ENCODE results near the gene ALDOC.
"Not testable (repeated sequence)": the region's sequence is repeated elsewhere in the genome, so short reads cannot be mapped to it uniquely, and the experiment has no call there.

The ALDOC gene

DNA sequence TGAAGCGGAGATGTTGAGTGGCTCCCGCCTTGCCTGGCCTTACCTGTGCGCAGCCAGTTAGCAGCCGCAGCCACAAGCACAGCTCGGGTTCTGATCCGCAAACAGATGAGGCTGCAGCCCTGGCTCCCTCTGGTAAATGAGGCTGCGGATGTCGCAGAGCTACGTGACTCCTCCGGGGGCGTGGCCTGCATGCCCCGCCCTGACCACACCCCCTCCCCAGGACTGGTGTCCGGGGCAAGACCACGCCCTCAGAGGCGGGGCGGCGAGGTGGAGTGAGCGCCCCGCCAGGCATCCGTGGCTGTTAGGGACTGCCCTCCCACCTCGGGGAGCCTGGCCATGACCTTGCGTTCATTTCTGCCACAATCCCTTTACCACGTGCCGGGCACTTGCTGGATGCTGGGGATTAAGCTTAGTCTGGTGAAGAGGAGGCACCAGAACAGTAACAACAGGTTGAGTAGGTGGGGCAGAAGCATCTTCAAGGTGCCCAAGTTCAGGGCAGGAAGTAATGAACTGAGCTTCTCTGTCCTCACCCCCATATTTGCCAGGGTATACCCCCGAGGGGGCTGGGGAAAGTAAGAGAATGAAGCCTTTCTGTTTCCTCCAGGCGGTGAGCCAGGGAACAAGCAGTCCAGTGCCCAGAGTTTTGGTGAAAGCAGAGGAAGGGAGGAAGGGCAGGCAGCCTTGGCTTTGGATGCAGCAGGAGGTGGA lies at the start of gene ALDOC:
Gene ALDOC (minus strand): TSS at position 138 of the 708 bp plus-strand sequence. CDS start 1,363 bp downstream, outside the sequence.
- in situ Hi-C loops (cut with MboI; ENCODE audit: low sequenced_read_pairs), result no loop called here

DNA sequence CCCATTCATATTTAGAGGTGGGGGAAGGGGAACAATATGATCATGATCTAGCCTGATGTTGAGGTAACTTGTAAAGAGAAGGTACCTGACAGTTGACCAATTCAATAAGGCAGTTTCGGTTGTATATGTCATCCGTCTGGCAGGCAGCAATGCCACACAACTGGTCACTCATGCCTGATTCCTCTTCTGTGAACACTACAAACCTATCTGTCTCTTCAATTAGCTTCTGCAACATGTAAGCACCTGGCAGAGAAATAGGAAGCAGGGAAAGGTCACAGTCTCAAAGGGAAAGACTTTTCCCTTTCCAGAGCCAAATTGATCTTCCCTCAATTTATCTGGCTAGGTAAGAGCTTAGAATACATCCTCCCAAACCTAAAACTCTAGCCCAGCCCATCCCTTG lies 47.5 kb upstream of the ALDOC start:
- in situ Hi-C loops (cut with MboI; ENCODE audit: low sequenced_read_pairs), result no loop called here

DNA sequence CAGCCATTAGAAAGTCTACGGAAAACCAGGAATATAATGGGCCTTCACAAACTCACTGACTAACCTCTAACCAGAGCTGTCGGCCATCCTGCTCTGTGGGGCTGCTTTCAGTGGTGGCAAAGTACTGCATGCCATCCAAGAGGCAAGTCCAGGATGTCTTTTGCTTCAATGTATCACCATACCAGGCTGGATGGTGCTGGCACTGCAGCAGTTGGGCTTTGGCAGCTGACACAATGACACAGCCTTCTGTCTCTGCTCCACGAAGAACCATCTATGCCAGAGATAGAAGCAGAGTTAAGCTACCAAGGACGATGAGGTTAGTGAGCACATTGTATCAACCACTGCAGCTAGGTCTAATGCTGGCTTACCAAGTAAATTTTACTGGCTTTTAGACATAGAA lies 47.0 kb upstream of the ALDOC start:
- in situ Hi-C loops (cut with MboI; ENCODE audit: low sequenced_read_pairs), result no loop called here

DNA sequence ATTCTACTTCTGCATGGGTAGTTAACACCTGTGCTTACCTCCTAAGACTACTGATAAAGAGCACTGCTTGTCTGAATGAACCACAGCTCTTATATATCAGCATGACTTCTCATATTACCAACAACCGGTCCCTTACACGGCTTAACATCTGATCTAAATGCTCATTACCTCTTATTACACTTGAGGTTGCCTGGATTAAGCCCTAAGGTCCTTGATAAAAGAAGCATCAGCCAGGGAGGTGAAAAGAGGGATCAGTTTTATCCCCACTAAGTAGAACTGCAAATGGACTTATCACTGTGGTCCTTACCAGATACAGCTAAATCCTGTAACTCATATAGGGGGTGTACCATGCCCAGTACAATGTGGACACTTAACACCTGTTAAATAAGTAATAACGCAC lies 45.5 kb upstream of the ALDOC start:
- in situ Hi-C loops (cut with MboI; ENCODE audit: low sequenced_read_pairs), result no loop called here

DNA sequence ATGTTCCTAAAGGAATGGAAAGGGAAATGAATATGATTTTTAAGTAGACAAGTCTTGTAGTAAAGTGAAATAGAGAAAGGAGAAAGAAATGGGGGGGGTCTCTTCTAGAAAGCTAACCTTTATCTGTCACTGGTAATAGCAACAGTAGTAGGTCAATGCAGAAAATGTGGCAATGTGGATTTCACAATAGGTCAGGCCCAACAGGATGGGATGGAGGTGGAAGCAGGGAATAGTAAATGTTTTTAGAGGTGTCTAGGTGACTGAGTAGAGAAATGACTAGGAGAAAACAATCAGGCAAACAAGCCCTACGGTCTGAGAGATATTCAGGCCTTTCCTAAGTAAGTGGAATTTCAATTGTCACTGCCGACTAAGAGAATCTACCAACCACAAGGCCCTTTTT lies 43.3 kb upstream of the ALDOC start:
- in situ Hi-C loops (cut with MboI; ENCODE audit: low sequenced_read_pairs), result no loop called here

DNA sequence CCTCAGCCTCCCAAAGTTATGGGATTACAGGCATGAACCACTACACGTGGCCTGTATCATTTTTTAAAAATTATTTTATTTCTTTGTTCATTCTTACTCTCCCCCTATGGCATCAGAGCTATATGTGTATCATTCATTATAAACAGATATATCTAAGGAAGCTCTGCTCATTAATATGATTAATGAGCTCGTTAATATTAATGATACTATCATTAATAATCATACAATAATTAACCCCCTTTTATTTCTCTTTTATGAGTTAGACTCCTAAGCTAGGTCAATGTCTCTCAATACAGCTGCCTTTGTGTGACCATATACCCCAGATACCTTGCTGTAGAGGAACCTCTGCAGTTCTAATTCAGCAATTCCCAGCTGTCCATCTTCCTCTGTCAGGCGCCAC lies 41.8 kb upstream of the ALDOC start:
- in situ Hi-C loops (cut with MboI; ENCODE audit: low sequenced_read_pairs), result no loop called here

DNA sequence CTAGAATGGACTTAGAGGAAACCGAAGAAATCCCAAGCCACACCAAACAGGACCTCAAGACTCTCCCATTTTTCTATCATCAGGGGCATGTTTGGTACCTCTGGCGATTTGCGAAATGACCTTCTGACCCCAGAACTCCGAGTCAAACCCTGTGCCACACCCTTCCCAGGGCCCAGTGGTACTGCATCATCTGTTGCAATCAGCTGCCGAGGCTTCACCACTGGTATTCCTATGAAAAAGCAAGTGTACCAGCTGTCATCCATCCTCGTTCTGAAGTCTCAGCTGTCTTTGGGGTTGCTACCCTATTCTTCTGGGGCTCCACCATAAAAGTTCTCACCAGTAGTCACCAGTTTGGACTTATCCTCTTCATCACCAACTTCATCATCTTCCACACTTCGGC lies 39.6 kb upstream of the ALDOC start:
- in situ Hi-C loops (cut with MboI; ENCODE audit: low sequenced_read_pairs), result no loop called here

DNA sequence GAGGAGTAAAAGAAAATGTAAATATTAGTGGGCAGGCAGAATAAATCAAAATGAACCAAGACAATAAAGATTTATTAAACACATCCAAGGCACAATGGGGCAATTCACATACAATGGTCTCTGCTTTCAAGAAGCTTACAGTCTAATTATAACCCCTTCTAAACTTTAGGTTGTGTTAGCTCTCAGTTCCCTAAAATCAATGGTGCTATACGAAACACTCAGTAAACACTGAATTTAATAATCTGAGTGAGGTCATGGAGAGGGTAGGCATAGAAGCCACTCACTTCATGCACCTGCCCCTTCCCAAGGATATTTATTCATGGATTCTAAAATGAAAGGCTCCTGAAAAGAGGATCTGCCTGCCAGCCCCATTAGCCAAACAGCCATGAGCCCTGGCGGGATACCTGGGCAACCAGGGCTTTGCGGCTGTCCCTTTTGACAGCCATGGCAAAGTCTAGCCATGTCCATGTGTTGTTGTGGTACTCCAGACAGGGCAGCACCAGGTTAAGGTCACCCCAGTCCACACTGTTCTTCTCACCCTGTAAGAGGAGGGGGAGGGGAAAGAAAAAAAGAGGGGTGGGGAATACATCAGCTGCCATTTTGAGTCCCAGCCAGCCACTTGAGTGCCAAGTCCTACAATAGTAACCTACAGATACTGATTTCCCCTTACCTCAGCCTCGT lies 38.7 kb upstream of the ALDOC start:
- in situ Hi-C loops (cut with MboI; ENCODE audit: low sequenced_read_pairs), result no loop called here

DNA sequence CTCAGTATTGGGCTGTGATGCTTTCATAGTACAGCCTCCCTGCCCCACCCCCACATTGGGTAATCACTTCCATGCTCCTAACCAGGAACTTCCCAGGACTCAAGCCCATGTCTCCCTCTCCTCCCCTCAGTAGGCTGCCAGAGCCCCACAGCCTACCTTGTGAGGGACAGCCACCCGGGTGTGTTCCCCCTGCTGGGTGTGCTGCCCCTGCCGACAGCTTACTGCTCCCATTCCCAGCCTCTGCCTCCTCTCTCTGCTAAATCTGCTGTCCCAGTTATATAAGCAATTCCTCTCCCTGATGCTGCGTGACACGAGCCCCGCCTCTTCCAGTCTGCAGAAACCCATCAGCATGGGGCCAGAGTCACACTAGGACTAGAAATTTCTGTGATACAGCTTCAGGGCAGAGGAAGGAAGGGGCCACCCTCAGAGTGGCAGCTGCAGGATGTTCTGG lies 37.3 kb upstream of the ALDOC start, which contains the start of gene RSKR:
Gene RSKR (minus strand): TSS at position 255 of the 451 bp plus-strand sequence. CDS start 24 bp downstream, at position 231.
- in situ Hi-C loops (cut with MboI; ENCODE audit: low sequenced_read_pairs), result no loop called here

DNA sequence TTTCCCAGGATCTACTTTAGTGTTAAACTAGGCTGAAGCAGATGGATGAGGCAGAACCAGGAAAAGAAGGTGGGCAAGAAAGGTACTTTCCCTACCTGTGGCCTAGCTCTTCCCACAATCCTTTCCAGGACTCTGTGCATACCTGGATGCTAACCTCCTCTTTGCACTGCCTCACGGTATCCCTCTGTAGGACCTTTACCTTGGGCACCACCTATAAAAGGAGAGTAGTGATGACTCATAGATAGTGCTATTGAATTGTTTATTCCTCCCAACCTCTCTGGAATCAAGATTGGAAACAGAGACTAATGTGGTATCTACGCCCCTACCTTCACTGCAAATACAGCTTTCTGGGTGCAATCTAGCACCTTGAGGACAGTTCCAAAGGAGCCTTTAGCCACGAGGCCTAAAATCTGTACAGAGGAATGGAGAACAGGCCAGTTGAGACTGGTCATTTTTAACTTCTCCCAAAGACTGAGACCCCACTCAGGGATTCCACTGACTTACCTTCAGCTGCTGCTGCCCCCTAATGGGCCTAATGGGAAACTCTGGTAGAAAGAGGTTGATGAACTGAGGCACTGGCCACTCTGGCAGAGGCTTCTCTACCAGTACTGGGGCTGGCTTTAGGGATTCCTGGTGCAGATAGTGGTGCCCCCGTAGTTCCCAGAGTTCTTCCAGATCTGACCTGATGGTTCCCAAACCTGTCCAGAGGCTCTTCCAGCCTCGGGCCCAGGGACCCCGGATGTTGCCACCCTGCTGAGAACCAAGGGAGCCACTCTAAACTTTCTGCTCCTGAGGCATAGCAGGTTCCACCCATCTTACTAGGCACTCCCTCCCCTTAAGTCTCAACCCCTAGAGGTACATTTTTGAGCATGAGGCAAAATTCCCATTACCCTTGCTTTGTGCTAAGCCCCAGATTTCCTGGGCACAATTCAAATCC lies 36.5 kb upstream of the ALDOC start:
- in situ Hi-C loops (cut with MboI; ENCODE audit: low sequenced_read_pairs), result no loop called here

DNA sequence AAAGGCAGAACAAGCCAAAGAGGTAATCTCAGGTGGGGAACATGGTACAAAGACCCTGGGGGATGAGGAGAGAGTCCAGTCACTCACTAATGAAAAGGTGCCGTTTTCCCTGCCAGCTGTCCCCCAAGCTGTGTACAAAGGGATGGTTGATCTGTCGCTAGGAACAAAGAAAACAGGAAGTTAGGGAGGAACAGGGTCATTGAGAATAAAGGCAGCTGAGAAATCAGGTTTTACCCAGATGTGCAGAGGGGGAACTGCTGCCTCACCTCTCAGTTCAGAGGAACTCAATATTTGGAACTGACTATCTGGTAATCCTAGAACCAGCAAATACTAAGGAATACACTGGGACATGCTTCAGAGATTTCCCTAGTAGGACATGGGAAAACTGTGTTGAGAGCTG lies 35.8 kb upstream of the ALDOC start:
- in situ Hi-C loops (cut with MboI; ENCODE audit: low sequenced_read_pairs), result no loop called here

DNA sequence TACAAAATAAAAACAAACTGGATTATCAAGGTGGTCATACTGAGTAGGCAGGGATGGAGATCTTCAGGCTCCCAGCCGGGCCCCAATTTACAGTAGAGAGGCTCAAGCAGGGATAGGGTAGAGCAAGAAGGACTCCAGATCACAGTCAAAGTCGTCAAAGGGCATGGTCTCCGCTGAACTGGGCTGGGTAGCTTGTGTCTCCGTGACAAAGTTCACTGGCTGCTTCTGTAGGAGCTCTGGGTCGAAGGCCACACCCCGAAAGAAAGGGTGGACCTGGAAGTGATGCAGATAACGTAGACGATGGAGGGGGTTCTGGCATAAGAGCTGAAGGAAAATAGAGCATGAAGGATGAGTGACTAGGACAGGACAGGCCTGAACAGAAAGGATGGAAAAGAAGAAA lies 33.7 kb upstream of the ALDOC start:
- in situ Hi-C loops (cut with MboI; ENCODE audit: low sequenced_read_pairs), result no loop called here

DNA sequence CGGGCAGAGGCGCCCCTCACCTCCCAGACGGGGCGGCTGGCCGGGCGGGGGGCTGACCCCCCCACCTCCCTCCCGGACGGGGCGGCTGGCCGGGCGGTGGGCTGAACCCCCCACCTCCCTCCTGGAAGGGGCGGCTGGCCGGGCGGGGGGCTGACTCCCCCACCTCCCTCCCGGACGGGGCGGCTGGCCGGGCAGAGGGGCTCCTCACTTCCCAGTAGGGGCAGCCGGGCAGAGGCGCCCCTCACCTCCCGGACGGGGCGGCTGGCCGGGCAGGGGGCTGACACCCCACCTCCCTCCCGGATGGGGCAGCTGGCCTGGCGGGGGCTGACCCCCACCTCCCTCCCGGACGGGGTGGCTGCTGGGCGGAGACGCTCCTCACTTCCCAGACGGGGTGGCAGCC lies 27.3 kb upstream of the ALDOC start:
- in situ Hi-C loops (cut with MboI; ENCODE audit: low sequenced_read_pairs), result not testable (repeated sequence)

DNA sequence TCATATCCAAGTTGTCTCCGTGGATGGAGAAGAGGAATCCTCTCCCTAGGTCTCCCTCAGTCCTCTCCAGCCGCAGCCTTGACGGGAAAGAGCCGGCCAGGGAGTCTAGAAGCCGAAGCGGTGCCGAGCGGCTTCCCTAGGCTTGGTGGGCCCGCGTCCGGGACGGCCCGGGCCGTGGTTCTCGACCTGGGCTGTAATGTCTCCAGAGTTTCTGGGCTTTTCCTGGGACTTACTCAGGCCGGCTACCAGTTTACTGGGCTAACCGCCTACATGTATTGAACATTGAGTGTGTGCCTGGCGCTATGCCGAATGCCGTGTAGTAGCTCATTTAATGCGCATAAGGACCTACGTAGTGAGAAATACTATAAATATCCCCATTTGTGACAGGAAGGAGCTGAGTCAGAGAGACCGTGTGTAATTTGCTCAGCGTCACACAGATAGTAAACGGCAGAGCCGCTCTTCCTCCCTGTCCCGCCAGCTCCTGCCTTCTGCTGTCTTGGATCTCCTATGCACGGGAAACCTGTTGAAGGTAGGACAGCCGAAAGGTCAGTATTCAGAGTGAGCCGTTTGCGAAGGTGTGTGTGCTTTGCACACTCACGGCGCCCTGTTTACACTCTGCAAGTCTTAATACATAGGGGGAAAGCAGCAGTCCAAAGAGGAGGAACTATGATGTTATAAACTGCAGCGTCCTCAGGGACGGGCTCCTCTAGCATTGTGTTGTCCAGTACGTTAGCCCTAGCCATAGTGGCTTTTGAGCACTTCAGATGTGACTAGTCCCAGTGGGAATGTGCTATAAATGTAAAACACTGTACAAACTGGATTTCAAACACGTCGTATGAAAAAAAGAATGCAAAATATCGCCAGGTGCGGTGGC lies 22.9 kb upstream of the ALDOC start:
- in situ Hi-C loops (cut with MboI; ENCODE audit: low sequenced_read_pairs), result no loop called here

DNA sequence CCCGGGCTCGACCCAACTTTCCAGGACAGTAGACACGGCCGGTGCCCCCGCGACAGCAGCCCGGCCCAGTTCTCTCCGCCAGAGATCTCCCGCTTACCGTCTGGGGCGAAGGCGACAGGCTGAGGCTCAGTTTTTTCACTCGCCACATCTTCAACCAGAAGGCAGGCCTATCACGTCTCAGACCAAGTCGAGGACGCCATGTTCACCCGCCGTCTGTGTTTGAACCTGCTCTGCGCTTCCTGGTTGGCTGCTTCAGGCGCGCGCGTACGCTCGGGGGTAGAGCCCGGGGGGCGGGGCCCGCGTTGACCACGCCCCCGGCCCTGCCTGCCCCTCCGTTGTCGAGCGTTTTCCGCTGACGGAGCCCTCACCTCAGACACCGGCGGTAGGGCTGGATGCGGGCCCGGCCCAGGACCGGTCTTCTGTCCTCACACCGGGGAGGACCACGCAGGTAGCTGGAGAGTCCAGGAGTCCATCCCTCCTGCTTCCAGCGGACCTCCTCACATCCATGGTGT lies 22.2 kb upstream of the ALDOC start, which contains the start of gene SPAG5:
Gene SPAG5 (minus strand): TSS at position 227 of the 512 bp plus-strand sequence. CDS start 79 bp downstream, at position 148.
- in situ Hi-C loops (cut with MboI; ENCODE audit: low sequenced_read_pairs), result no loop called here

DNA sequence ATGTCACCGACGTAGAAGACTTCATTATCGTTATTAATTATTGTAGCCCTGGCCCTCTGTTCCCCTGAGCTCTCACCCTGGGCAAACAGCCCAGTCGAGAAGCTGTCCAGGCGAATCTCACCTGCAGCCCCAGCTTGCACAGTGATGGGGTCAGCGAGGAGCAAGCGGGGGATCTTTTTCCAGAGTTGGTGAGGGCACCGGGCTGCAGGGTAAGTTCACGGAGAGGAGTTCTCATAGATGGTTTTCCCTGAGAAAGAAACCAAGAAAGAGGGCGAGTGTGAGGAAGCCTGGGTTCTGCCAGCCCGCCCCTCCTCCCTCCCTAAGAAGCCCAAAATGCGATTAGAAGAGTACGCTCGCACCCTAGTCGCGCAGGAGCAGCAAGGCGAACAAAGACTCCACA lies 21.7 kb upstream of the ALDOC start:
- in situ Hi-C loops (cut with MboI; ENCODE audit: low sequenced_read_pairs), result no loop called here

DNA sequence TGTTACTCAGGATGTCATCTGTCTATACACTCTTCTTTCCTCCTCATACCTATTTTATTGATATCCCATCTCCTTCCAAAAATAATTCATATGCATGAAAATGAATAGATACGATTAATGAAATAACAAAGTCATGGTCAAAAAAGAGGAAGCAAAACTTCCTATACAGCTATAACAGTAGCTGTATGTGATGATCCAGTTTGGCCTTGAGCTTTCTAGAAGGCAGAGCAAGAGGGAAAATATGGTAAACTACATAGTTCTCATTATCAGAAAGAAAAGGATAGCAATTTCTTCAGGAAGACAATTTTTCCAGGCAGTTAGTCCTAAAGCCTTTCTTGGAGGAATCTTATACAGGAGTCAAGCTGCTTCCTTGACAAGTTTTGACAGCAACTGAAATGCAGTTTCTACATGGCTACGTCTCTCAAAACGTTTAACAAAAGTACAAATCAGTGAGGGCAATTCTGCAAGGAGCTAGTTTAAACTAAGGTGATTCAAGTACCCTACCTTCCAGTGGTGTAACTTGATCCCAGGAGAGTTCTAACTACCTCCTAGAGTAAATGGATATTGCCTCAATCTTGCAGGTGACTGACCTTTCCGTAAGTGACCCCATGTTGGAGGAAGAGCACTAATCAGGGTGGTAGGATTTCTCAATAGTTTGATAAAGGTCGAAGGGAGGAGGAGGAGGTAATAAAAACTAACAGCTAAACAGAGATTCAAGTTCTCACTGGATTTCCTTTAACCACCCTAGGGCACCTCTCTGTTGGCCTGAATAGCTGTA lies 21.1 kb upstream of the ALDOC start:
- in situ Hi-C loops (cut with MboI; ENCODE audit: low sequenced_read_pairs), result no loop called here

DNA sequence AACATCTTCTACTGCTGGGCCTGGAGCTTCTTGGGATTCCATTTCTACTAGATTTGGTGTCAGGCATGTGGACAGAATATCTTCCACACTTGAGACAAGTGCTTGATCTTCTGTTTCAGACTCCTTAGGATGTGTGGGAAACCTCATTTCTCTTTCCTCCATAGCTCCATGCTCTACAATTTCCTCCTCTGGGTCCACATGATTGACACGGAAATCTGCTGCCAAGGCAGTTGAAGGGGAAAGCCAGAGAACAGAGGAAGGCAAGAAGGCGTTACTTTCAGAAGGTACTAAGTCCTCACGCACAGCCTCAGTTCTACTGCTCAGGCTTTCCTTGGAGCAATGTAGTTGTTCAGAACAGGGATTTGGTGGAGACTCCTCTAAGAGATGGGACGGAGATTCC lies 15.6 kb upstream of the ALDOC start:
- in situ Hi-C loops (cut with MboI; ENCODE audit: low sequenced_read_pairs), result no loop called here

DNA sequence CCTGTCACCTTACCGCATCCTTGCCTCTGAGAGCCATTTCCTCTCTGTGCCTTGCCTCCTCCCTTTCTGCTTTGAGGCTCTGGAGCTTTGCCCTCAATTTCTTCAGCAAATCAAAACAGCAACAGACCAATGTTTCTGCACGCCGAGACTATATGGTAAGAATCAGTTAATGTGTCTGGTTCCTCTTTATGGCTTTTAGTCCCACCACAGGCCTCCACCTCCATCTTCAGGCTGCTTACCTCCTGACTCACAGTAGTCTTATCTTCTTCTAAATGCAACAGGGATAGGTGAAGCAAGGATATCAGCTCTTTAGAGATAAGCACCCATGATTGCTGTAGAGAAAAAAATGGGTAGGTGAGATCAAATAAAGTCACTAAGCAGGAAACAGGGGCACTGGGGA lies 9.2 kb upstream of the ALDOC start:
- in situ Hi-C loops (cut with MboI; ENCODE audit: low sequenced_read_pairs), result no loop called here

Data from hTERT RPE-1 (cell line).